ENCODE data around the gene CD34. TPM values are rescaled to one million over a fixed set of nuclear protein-coding genes. Genes with fewer than 3 reads are reported as not detected.
"Not testable (repeated sequence)": the region's sequence is repeated elsewhere in the genome, so short reads cannot be mapped to it uniquely, and the experiment has no call there.

CD34 gene
- total RNA-seq, 4 donors from 2014 or later: 39.2 to 135 (median 81.2) TPM

DNA sequence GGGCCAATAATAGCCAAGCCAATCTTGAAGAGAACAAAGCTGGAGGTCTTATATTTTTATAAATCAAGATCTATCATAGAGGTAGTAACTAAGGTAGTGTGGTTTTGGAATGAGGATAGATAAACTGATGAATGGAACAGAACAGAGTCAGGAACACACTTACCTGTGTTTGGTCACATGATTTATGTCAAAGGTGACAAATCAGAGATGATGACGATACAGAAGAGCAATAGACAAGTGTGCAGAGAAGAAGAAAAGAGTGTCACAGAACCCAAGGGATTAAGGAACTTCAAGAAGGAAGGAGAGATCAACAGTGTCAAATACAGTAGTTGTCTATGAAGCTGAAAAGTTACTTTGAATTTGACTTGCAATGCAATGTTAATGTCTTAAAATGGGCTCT lies 16.1 kb upstream of the CD34 start:
- Histone ChIP-seq H3K27me3 (no peaks in the 10 kb centered on the region), H3K4me1 (peaks cover 0 to 3% of the 10 kb centered on the region in 2 donors), H3K4me3 (no peak overlapping the region), H3K27ac (no peak overlapping the region), H3K36me3 (no peaks in the 10 kb centered on the region), H3K9me3 (no peaks in the 10 kb centered on the region)
- no peak for TF ChIP-seq POLR2A (IDR thresholded peaks at IDR 0.05)
- TF ChIP-seq, protein P1, sequence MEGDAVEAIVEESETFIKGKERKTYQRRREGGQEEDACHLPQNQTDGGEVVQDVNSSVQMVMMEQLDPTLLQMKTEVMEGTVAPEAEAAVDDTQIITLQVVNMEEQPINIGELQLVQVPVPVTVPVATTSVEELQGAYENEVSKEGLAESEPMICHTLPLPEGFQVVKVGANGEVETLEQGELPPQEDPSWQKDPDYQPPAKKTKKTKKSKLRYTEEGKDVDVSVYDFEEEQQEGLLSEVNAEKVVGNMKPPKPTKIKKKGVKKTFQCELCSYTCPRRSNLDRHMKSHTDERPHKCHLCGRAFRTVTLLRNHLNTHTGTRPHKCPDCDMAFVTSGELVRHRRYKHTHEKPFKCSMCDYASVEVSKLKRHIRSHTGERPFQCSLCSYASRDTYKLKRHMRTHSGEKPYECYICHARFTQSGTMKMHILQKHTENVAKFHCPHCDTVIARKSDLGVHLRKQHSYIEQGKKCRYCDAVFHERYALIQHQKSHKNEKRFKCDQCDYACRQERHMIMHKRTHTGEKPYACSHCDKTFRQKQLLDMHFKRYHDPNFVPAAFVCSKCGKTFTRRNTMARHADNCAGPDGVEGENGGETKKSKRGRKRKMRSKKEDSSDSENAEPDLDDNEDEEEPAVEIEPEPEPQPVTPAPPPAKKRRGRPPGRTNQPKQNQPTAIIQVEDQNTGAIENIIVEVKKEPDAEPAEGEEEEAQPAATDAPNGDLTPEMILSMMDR (IDR thresholded peaks at IDR 0.05): no peak
- intact Hi-C loops (cut with DNase I; ENCODE audit: low total_unique reads): no loop called here
- no peak for DNase-seq

DNA sequence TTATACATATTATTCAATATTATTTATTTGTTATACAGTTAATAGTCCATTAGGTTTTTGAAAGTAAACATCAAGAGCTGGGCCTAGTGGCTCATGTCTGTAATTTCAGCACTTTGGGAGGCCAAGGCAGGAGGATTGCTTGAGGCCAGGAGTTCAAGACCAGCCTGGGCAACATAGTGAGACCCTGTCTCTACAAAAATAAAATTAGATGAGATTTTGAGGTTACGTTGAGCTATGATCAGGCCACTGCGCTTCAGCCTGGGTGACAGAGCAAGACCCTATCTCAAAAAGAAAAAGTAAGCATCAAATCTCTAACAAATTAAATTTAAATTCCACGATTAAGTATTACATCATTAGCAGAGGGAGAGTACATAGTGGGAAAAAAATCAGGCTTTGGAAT lies 15.0 kb upstream of the CD34 start:
- H3K4me3 ChIP-seq; H3K36me3 ChIP-seq; H3K9me3 ChIP-seq; intact Hi-C loops (cut with DNase I; ENCODE audit: low total_unique reads); H3K27me3 ChIP-seq; DNase-seq; H3K4me1 ChIP-seq: not testable (repeated sequence)
- H3K27ac ChIP-seq: peak overlapping the region in 1 of 2 donors; percentile 67

DNA sequence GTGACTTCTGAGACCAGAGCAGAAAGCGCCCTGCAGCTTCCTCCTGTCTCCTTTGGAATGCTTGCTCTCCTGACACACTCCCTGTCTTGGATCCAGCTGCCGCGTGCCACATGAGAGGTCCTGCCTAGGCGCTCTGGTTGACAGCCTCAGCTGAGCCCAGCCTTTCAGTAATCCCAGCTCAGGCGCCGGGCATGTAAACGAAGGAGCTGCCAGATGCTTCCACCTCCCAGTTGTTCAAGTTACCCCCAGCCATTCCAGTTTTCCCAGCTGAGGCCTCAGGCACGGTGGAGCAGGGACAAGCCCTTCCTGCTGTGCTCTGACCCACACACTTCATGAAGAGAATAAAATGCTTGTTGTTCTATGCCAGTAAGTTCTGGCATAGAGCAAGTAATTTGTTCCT lies 14.3 kb upstream of the CD34 start:
- Histone ChIP-seq H3K4me1 (peaks cover 0 to 3% of the 10 kb centered on the region in 2 donors), H3K27ac (peak overlapping the region; percentile 37 to 67), H3K27me3 (no peaks in the 10 kb centered on the region), H3K36me3 (no peaks in the 10 kb centered on the region), H3K4me3 (no peak overlapping the region), H3K9me3 (no peaks in the 10 kb centered on the region)
- intact Hi-C loops (cut with DNase I; ENCODE audit: low total_unique reads): no loop called here
- DNase-seq: no peak
- TF ChIP-seq, protein P1 (IDR thresholded peaks at IDR 0.05): no peak
- no peak for TF ChIP-seq POLR2A (IDR thresholded peaks at IDR 0.05)

DNA sequence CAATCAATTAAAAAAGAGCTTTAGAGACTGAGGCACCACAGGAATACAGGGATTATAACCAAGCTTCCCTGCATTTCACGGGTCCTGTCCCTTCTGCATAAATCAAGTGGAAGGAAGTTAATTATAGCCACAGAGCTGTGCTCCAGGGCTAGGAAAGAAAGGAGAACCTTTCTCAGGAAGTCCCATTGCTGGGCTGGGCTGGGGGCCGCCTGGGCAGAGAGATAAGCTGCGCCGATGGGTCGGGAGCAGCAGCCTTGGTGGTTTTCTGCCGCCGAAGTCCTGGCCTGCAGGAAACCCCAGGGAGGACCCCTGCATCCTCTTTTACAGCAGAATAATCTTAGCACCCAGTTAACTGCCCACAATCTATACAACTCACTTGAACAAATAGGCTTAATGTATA lies 12.6 kb upstream of the CD34 start:
- TF ChIP-seq POLR2A (IDR thresholded peaks at IDR 0.05): no peak
- TF ChIP-seq, protein P1 (IDR thresholded peaks at IDR 0.05): no peak
- peak overlapping the region; percentile 67 for H3K27ac ChIP-seq
- no peaks in the 10 kb centered on the region for H3K9me3 ChIP-seq
- H3K4me3 ChIP-seq: no peak overlapping the region
- H3K36me3 ChIP-seq: no peaks in the 10 kb centered on the region
- H3K27me3 ChIP-seq: no peaks in the 10 kb centered on the region
- intact Hi-C loops (cut with DNase I; ENCODE audit: low total_unique reads): no loop called here
- H3K4me1 ChIP-seq: peaks cover 0 to 3% of the 10 kb centered on the region in 2 donors
- DNase-seq: no peak

DNA sequence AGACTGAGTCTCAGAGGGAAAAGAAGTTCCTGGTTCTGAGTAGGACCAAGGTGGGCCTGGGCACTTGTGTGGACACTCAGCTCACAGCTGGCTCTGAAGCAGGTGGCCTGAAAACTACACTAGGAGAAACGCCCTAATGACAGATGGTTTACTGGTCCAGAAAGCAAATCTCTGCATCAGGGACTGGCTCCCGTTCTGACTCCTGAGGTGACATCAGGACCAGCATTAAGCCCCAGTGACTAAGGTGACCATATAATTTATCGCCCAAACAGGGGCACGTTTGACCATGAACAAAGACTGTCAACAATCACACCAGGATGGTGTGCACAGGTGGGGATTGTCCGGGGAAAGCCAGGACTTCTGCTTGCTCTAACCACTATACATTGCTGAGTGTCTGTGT lies 12.2 kb upstream of the CD34 start:
- Histone ChIP-seq H3K27ac (peak overlapping the region; percentile 67), H3K9me3 (no peaks in the 10 kb centered on the region), H3K27me3 (no peaks in the 10 kb centered on the region), H3K36me3 (no peaks in the 10 kb centered on the region), H3K4me1 (peaks cover 0 to 3% of the 10 kb centered on the region in 2 donors), H3K4me3 (no peak overlapping the region)
- intact Hi-C loops (cut with DNase I; ENCODE audit: low total_unique reads): no loop called here
- no peak for TF ChIP-seq POLR2A (IDR thresholded peaks at IDR 0.05)
- TF ChIP-seq, protein P1 (IDR thresholded peaks at IDR 0.05): no peak
- DNase-seq: no peak

DNA sequence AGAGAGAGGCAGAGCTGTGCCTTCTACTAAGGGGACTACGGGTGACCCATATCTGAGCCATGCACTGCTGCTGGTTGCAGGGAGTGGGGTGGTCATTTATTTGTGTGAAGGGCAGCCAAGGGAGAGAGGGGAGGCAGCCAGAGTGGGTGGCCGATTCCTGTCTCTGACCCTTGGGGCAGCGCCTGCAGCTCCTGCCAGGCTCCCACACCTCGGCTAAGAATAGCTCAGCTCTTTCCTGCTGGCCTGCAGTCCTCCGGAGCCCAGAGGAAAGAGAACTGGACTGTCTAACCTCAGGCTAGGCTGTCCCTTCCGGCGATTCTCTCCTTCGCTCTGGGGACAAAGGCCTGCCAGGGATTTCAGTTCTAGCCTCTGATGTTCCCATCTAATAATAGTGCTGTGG lies 11.6 kb upstream of the CD34 start:
- Histone ChIP-seq H3K9me3 (no peaks in the 10 kb centered on the region), H3K27me3 (no peaks in the 10 kb centered on the region), H3K4me1 (peaks cover 0 to 3% of the 10 kb centered on the region in 2 donors), H3K4me3 (no peak overlapping the region), H3K36me3 (no peaks in the 10 kb centered on the region), H3K27ac (peak overlapping the region; percentile 67)
- TF ChIP-seq, protein P1 (IDR thresholded peaks at IDR 0.05): no peak
- TF ChIP-seq POLR2A (IDR thresholded peaks at IDR 0.05): no peak
- intact Hi-C loops (cut with DNase I; ENCODE audit: low total_unique reads): no loop called here
- DNase-seq: no peak

Data from uterus (tissue), 4 donors.